WTC11 (cell line): ENCODE results near the gene GFRAL. TPM values are rescaled to one million over a fixed set of nuclear protein-coding genes. Genes with fewer than 3 reads are reported as not detected.

Source experiments
- ATAC-seq: fragments of 200-7000 bp; cut with Tn5 transposase; 2 replicates; pipeline ENCODE4 v1.10.0; 2021; ENCODE audit warnings: mild to moderate bottlenecking, moderate library complexity
- CTCF ChIA-PET: fragments of 300-600 bp; sonication (Branson Sonifier 250); formaldehyde crosslinking; loops from one replicate; lab custom pipeline; 2021; ENCODE audit warnings: antibody characterized with exemption; lab: Charles Lee
- POLR2A ChIA-PET: fragments of 350-600 bp; sonication (Branson Sonifier 250); formaldehyde crosslinking; loops from one replicate; lab custom pipeline; 2021; ENCODE audit warnings: antibody characterized with exemption; lab: Charles Lee
- DNase-seq: peaks from one replicate; pipeline ENCODE4 v3.0.0; 2021; ENCODE audit warnings: low spot score
- H3K27ac Mint-ChIP-seq: 2 replicates; pipeline ENCODE4 v1.8.0; 2021; ENCODE audit warnings: mixed read lengths
- H3K27me3 Mint-ChIP-seq: 2 replicates; pipeline ENCODE4 v1.8.0; 2021; ENCODE audit warnings: low read depth, mild to moderate bottlenecking, moderate library complexity, mixed read lengths
- H3K36me3 Mint-ChIP-seq: 2 replicates; pipeline ENCODE4 v1.8.0; 2021; ENCODE audit warnings: mixed read lengths
- H3K4me1 Mint-ChIP-seq: 2 replicates; pipeline ENCODE4 v1.8.0; 2022; ENCODE audit warnings: mixed read lengths
- H3K4me3 Mint-ChIP-seq: 2 replicates; pipeline ENCODE4 v1.8.0; 2021; ENCODE audit warnings: mild to moderate bottlenecking, moderate library complexity, mixed read lengths
- H3K9me3 Mint-ChIP-seq: 2 replicates; pipeline ENCODE4 v1.8.0; 2021; ENCODE audit warnings: mixed read lengths
- CREM ChIP-seq: sonication (generic); formaldehyde crosslinking; IDR thresholded peaks from 2 replicates; pipeline ENCODE4 v1.8.1; 2022; ENCODE audit warnings: mild to moderate bottlenecking, missing genetic modification reagents, moderate library complexity
- E2F5 ChIP-seq: sonication (generic); formaldehyde crosslinking; IDR thresholded peaks from 2 replicates; pipeline ENCODE4 v1.8.1; 2022; ENCODE audit warnings: mild to moderate bottlenecking, moderate library complexity, missing genetic modification reagents
- ELF4 ChIP-seq: sonication (generic); formaldehyde crosslinking; IDR thresholded peaks from 2 replicates; pipeline ENCODE4 v1.8.1; 2022; ENCODE audit warnings: low read depth, mild to moderate bottlenecking, moderate library complexity, missing genetic modification reagents
- ESRRA ChIP-seq: sonication (generic); formaldehyde crosslinking; IDR thresholded peaks from 2 replicates; pipeline ENCODE4 v1.8.1; 2022; ENCODE audit warnings: mild to moderate bottlenecking, missing genetic modification reagents, borderline replicate concordance
- FOXJ3 ChIP-seq: sonication (generic); formaldehyde crosslinking; IDR thresholded peaks from 2 replicates; pipeline ENCODE4 v1.9.0; 2021; ENCODE audit warnings: missing genetic modification reagents, mild to moderate bottlenecking, borderline replicate concordance
- FOXP1 ChIP-seq: sonication (generic); formaldehyde crosslinking; IDR thresholded peaks from 2 replicates; pipeline ENCODE4 v1.8.0; 2022; ENCODE audit warnings: missing genetic modification reagents, mild to moderate bottlenecking, moderate library complexity, borderline replicate concordance
- GRHL2 ChIP-seq: fragments of 250-450 bp; sonication (Bioruptor Pico); IDR thresholded peaks from 2 replicates; pipeline ENCODE4 v1.8.0; 2022; ENCODE audit warnings: mild to moderate bottlenecking, moderate library complexity; ENCODE audit not compliant: insufficient replicate concordance, severe bottlenecking
- OVOL2 ChIP-seq: fragments of 250-450 bp; sonication (Bioruptor Pico); IDR thresholded peaks from 2 replicates; pipeline ENCODE4 v1.9.0; 2021; ENCODE audit warnings: mild to moderate bottlenecking, borderline replicate concordance
- PRRX2 ChIP-seq: fragments of 250-450 bp; sonication (Bioruptor Pico); IDR thresholded peaks from 2 replicates; pipeline ENCODE4 v1.8.0; 2021; ENCODE audit warnings: mild to moderate bottlenecking
- TCF7 ChIP-seq: sonication (generic); formaldehyde crosslinking; IDR thresholded peaks from 2 replicates; pipeline ENCODE4 v1.8.0; 2022; ENCODE audit warnings: mild to moderate bottlenecking, low read depth, missing genetic modification reagents, moderate library complexity
- TEAD1 ChIP-seq: sonication (generic); formaldehyde crosslinking; IDR thresholded peaks from 2 replicates; pipeline ENCODE4 v1.8.0; 2022; ENCODE audit warnings: mild to moderate bottlenecking, missing genetic modification reagents
- TEAD4 ChIP-seq: sonication (generic); formaldehyde crosslinking; IDR thresholded peaks from 2 replicates; pipeline ENCODE4 v1.8.0; 2022; ENCODE audit warnings: mild to moderate bottlenecking, missing genetic modification reagents
- USF2 ChIP-seq: sonication (generic); formaldehyde crosslinking; IDR thresholded peaks from 2 replicates; pipeline ENCODE4 v1.8.1; 2023; ENCODE audit warnings: mild to moderate bottlenecking, missing genetic modification reagents, moderate library complexity
- ZBTB21 ChIP-seq: sonication (generic); formaldehyde crosslinking; IDR thresholded peaks from 2 replicates; pipeline ENCODE4 v1.8.1; 2023; ENCODE audit warnings: mild to moderate bottlenecking, missing genetic modification reagents, borderline replicate concordance
- total RNA-seq: library from RNA; stranded (reverse); gene quantifications from 3 replicates; pipeline ENCODE4 v1.2.3, GENCODE V29; 2021
- TF ChIP-seq, protein P1 (sequence below): fragments of 200-600 bp; IDR thresholded peaks from 2 replicates; pipeline ENCODE4 v1.8.0; 2022; ENCODE audit warnings: antibody characterized with exemption
- TF ChIP-seq, protein P2 (sequence below): fragments of 250-450 bp; sonication (Bioruptor Pico); IDR thresholded peaks from 2 replicates; pipeline ENCODE4 v2.1.2; 2022; ENCODE audit warnings: mild to moderate bottlenecking, moderate library complexity
- TF ChIP-seq, protein P3 (sequence below): fragments of 250-450 bp; sonication (Bioruptor Pico); IDR thresholded peaks from 2 replicates; pipeline ENCODE4 v1.9.0; 2021; ENCODE audit warnings: mild to moderate bottlenecking, borderline replicate concordance

The GFRAL gene
- total RNA-seq, 1 experiment from 2014 or later = not detected

GRCh38 chr6:55445648-55446204 lies 118.5 kb downstream of the GFRAL start:
- DNase-seq (no peak), ATAC-seq (no peak)
- Mint-ChIP-seq H3K4me3 (no peak overlapping the region), H3K9me3 (no peaks in the 10 kb centered on the region), H3K4me1 (no peaks in the 10 kb centered on the region), H3K36me3 (no peaks in the 10 kb centered on the region), H3K27me3 (no peaks in the 10 kb centered on the region), H3K27ac (no peak overlapping the region)
- POLR2A ChIA-PET = interaction anchor here (0.7 kb wide), 1 partner anchor 561 kb away, joined by 3 read pairs; no protein-coding TSS in a partner anchor
- no peak for TF ChIP-seq USF2 (CRISPR knock-in tag)
- no peak for TF ChIP-seq ELF4 (CRISPR knock-in tag)
- TF ChIP-seq, protein P1, sequence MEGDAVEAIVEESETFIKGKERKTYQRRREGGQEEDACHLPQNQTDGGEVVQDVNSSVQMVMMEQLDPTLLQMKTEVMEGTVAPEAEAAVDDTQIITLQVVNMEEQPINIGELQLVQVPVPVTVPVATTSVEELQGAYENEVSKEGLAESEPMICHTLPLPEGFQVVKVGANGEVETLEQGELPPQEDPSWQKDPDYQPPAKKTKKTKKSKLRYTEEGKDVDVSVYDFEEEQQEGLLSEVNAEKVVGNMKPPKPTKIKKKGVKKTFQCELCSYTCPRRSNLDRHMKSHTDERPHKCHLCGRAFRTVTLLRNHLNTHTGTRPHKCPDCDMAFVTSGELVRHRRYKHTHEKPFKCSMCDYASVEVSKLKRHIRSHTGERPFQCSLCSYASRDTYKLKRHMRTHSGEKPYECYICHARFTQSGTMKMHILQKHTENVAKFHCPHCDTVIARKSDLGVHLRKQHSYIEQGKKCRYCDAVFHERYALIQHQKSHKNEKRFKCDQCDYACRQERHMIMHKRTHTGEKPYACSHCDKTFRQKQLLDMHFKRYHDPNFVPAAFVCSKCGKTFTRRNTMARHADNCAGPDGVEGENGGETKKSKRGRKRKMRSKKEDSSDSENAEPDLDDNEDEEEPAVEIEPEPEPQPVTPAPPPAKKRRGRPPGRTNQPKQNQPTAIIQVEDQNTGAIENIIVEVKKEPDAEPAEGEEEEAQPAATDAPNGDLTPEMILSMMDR = 0 out of 2 replicates have a peak, but pooled peaks have one; percentile 30
- TF ChIP-seq FOXP1 (CRISPR knock-in tag) = no peak
- CTCF ChIA-PET = interaction anchor here (0.8 to 3.1 kb wide), 7 partner anchors 83 to 846 kb away, joined by 3 to 14 read pairs (median 3); partner anchors contain the start of gene COL21A1

- Mint-ChIP-seq H3K27me3 (no peaks in the 10 kb centered on the region), H3K27ac (no peak overlapping the region), H3K4me3 (no peak overlapping the region), H3K9me3 (no peaks in the 10 kb centered on the region), H3K4me1 (no peaks in the 10 kb centered on the region), H3K36me3 (no peaks in the 10 kb centered on the region)
- CTCF ChIA-PET = no interaction called here
- POLR2A ChIA-PET = no interaction called here
- DNase-seq (no peak), ATAC-seq (no peak)
- TF ChIP-seq FOXJ3 (CRISPR knock-in tag) (no peak), TEAD4 (CRISPR knock-in tag) (no peak)
Observed at GRCh38 chr6:55447891-55448290, 120.6 kb downstream of the GFRAL start.

DNA sequence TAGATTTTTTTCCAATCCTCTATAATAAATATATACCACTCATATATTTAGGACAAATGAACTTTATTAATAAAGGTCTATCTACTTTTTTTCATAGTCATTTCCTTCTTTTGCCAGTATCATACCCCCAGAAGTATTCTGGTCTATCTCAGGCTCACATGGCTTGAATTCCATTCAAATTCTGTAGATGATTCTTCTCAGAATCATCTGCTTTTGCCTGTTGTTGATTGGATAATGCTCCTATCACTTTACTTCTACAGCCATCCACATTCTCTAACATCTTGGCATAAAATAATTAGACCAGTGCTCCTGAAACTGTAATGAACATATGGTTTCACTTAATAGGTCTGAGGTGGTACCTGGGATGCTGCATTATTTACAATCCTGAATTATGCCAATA lies 121.2 kb downstream of the GFRAL start:
- Mint-ChIP-seq H3K27me3 (no peaks in the 10 kb centered on the region), H3K27ac (no peak overlapping the region), H3K4me1 (no peaks in the 10 kb centered on the region), H3K4me3 (no peak overlapping the region), H3K36me3 (no peaks in the 10 kb centered on the region), H3K9me3 (no peaks in the 10 kb centered on the region)
- ChIA-PET CTCF (interaction anchor here (1.0 to 2.1 kb wide), 2 partner anchors 172 to 493 kb away, joined by 3 to 7 read pairs; no protein-coding TSS in a partner anchor), POLR2A (no interaction called here)
- ATAC-seq (no peak), DNase-seq (no peak)
- no peak for TF ChIP-seq TEAD1 (CRISPR knock-in tag)

- DNase-seq (peak; percentile 12), ATAC-seq (peak; percentile 85)
- TF ChIP-seq GRHL2 (CRISPR knock-in tag) = no peak
- no peak for TF ChIP-seq ESRRA (CRISPR knock-in tag)
- TF ChIP-seq, protein P2, sequence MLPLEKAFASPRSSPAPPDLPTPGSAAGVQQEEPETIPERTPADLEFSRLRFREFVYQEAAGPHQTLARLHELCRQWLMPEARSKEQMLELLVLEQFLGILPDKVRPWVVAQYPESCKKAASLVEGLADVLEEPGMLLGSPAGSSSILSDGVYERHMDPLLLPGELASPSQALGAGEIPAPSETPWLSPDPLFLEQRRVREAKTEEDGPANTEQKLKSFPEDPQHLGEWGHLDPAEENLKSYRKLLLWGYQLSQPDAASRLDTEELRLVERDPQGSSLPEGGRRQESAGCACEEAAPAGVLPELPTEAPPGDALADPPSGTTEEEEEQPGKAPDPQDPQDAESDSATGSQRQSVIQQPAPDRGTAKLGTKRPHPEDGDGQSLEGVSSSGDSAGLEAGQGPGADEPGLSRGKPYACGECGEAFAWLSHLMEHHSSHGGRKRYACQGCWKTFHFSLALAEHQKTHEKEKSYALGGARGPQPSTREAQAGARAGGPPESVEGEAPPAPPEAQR = no peak
- no peak for TF ChIP-seq E2F5
- no peak for TF ChIP-seq CREM (CRISPR knock-in tag)
- no peak for TF ChIP-seq PRRX2
- TF ChIP-seq TCF7 (CRISPR knock-in tag) = no peak
- no peak for TF ChIP-seq FOXP1 (CRISPR knock-in tag)
- TF ChIP-seq, protein P3, sequence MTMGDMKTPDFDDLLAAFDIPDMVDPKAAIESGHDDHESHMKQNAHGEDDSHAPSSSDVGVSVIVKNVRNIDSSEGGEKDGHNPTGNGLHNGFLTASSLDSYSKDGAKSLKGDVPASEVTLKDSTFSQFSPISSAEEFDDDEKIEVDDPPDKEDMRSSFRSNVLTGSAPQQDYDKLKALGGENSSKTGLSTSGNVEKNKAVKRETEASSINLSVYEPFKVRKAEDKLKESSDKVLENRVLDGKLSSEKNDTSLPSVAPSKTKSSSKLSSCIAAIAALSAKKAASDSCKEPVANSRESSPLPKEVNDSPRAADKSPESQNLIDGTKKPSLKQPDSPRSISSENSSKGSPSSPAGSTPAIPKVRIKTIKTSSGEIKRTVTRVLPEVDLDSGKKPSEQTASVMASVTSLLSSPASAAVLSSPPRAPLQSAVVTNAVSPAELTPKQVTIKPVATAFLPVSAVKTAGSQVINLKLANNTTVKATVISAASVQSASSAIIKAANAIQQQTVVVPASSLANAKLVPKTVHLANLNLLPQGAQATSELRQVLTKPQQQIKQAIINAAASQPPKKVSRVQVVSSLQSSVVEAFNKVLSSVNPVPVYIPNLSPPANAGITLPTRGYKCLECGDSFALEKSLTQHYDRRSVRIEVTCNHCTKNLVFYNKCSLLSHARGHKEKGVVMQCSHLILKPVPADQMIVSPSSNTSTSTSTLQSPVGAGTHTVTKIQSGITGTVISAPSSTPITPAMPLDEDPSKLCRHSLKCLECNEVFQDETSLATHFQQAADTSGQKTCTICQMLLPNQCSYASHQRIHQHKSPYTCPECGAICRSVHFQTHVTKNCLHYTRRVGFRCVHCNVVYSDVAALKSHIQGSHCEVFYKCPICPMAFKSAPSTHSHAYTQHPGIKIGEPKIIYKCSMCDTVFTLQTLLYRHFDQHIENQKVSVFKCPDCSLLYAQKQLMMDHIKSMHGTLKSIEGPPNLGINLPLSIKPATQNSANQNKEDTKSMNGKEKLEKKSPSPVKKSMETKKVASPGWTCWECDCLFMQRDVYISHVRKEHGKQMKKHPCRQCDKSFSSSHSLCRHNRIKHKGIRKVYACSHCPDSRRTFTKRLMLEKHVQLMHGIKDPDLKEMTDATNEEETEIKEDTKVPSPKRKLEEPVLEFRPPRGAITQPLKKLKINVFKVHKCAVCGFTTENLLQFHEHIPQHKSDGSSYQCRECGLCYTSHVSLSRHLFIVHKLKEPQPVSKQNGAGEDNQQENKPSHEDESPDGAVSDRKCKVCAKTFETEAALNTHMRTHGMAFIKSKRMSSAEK (CRISPR knock-in tag) = no peak
- TF ChIP-seq USF2 (CRISPR knock-in tag) = no peak
- no peak for TF ChIP-seq ZBTB21 (CRISPR knock-in tag)
- no peak for TF ChIP-seq OVOL2 (CRISPR knock-in tag)
Observed at GRCh38 chr6:55449225-55449624, 122.0 kb downstream of the GFRAL start.

More at GRCh38 chr6:55449225-55449624, 122.0 kb downstream of the GFRAL start:
- H3K27me3 Mint-ChIP-seq = no peaks in the 10 kb centered on the region
- H3K36me3 Mint-ChIP-seq = no peaks in the 10 kb centered on the region
- ChIA-PET POLR2A (no interaction called here), CTCF (interaction anchor here (1.0 to 2.1 kb wide), 2 partner anchors 173 to 492 kb away, joined by 3 to 7 read pairs; no protein-coding TSS in a partner anchor)
- no peak overlapping the region for H3K4me3 Mint-ChIP-seq
- H3K9me3 Mint-ChIP-seq = no peaks in the 10 kb centered on the region
- H3K4me1 Mint-ChIP-seq = no peaks in the 10 kb centered on the region
- H3K27ac Mint-ChIP-seq = no peak overlapping the region
